Ovary (tissue), 9 donors: ENCODE measurements around the gene TSGA10. TPM values are rescaled to one million over a fixed set of nuclear protein-coding genes. Genes with fewer than 3 reads are reported as not detected.
"Not testable (repeated sequence)": the region's sequence is repeated elsewhere in the genome, so short reads cannot be mapped to it uniquely, and the experiment has no call there.

Experiments used
- DNase-seq, 5 donors: peaks; one replicate each; pipeline ENCODE4 v3.0.0-alpha.2; 2019 to 2020
- H3K27ac ChIP-seq, 2 donors: fragments of 200-600 bp; one replicate each; pipeline versions ENCODE4 v1.5.1 to v1.8.0; 2019 to 2022
- H3K27me3 ChIP-seq: fragments of 200-600 bp; one replicate; pipeline ENCODE4 v1.8.0; 2022
- H3K36me3 ChIP-seq: fragments of 200-600 bp; sonication (generic); one replicate; pipeline ENCODE4 v1.5.1; 2019
- H3K4me1 ChIP-seq: one replicate; pipeline ENCODE4 v1.8.1; 2013; ENCODE audit warnings: mild to moderate bottlenecking, moderate library complexity; ENCODE audit not compliant: insufficient read depth
- H3K4me3 ChIP-seq: fragments of 200-600 bp; sonication (generic); one replicate; pipeline ENCODE4 v1.5.1; 2017
- H3K9me3 ChIP-seq, 2 donors: fragments of 200-600 bp in 1 of 2; sonication (generic) in 1 of 2; one replicate each; pipeline versions ENCODE4 v1.5.1 to v1.8.1; 2013 to 2019; ENCODE audit warnings: mild to moderate bottlenecking in 1 of 2, moderate library complexity in 1 of 2
- CTCF ChIP-seq, 3 donors: fragments of 450-650 bp in 2 of 3; fragments of 200-600 bp in 1 of 3; IDR thresholded peaks; one replicate each; pipeline versions ENCODE4 v1.5.1 to v1.8.0; 2016 to 2022; ENCODE audit warnings: antibody characterized with exemption in 3 of 3, mild to moderate bottlenecking in 1 of 3
- EP300 ChIP-seq: sonication (generic); formaldehyde crosslinking; IDR thresholded peaks from one replicate; pipeline ENCODE4 v1.6.1; 2017; ENCODE audit warnings: antibody characterized with exemption
- POLR2A ChIP-seq: fragments of 450-650 bp; IDR thresholded peaks from one replicate; pipeline ENCODE4 v1.6.1; 2017; ENCODE audit warnings: antibody characterized with exemption, mild to moderate bottlenecking, moderate library complexity
- WGBS, 3 donors: extraction: QIAGEN DNeasy Blood & Tissue Kit in 1 of 3; methylation state at CpG; one replicate each; pipeline versions ENCODE4 v1.1.5 to v1.1.7; 2013 to 2017; 5-methylcytosine and 5-hydroxymethylcytosine counted together
- intact Hi-C, 4 donors: fragments of 100-400 bp; cut with DNase I; formaldehyde crosslinking; loops; one replicate each; pipeline versions ENCODE4 v1.11.0 to v1.15.1; 2022 to 2023
- polyA plus RNA-seq, 2 donors: library from polyadenylated mRNA; stranded (reverse); fragments of 200-250 nt in 1 of 2; fragments of 350-450 nt in 1 of 2; fragmentation: Illumina TruSeq in 1 of 2; extraction: RNeasy Lipid Tissue Mini Kit (QIAGEN cat#74804) in 1 of 2; gene quantifications; one replicate each; pipeline ENCODE4 v1.2.3, GENCODE V29; 2013 to 2014
- total RNA-seq, 7 donors: library from RNA; depleted of rRNA in 2 of 7; stranded (reverse); fragments of >200 nt in 2 of 7; fragmentation: NEBNext Ultra II Directional in 3 of 7; extraction: Animal tissue kit (Norgen Biotek cat#: 25700) in 3 of 7; gene quantifications; one replicate each; pipeline versions ENCODE4 v1.1.0 to v1.2.4, GENCODE V29; 2016 to 2023
- donor health status: DM: no; HTN: no; CAD: no; lungs with moderate emphysema.
- donor health status: DM: no; HTN: no; CAD: no.
- donor health status: Bipolar disorder and iron deficiency.
- donor health status: DM: yes; HTN: yes; CAD: no.
- donor health status: DM: no; HTN: no; CAD: no.
- donor health status: DM: yes; HTN: yes; CAD: no.

The TSGA10 gene
- total and polyA plus RNA-seq, 9 donors: 1.8 to 35.5 (median 8.6) TPM

- H3K27ac ChIP-seq: no peak overlapping the region
- H3K4me3 ChIP-seq: no peak overlapping the region
- DNase-seq: no peak
- TF ChIP-seq CTCF (IDR thresholded peaks at IDR 0.05) (no peak), EP300 (no peak), POLR2A (no peak)
- intact Hi-C loops: no loop called here
- H3K36me3 ChIP-seq: no peaks in the 10 kb centered on the region
- H3K9me3 ChIP-seq: no peaks in the 10 kb centered on the region
- WGBS, 3 donors: 84 to 89% (median 86%) methylated on average over 6 of the region's 6 CpGs
- H3K27me3 ChIP-seq: no peaks in the 10 kb centered on the region
- no peaks in the 10 kb centered on the region for H3K4me1 ChIP-seq
These were observed 43.5 kb upstream of the TSGA10 start for GRCh38 chr2:99198103-99198841.

GRCh38 chr2:99192364-99192763, 37.6 kb upstream of the TSGA10 start:
- H3K4me3 ChIP-seq, H3K4me1 ChIP-seq, H3K27me3 ChIP-seq, H3K36me3 ChIP-seq, DNase-seq, H3K27ac ChIP-seq, H3K9me3 ChIP-seq, intact Hi-C loops: not testable (repeated sequence)
- WGBS, 3 donors: 96 to 99% (median 99%) methylated on average over 4 of the region's 4 CpGs

GRCh38 chr2:99190548-99190947, 35.8 kb upstream of the TSGA10 start:
- no peaks in the 10 kb centered on the region for H3K36me3 ChIP-seq
- WGBS, 3 donors: 84 to 92% (median 85%) methylated on average over 1 of the region's 1 CpG
- no peak overlapping the region for H3K27ac ChIP-seq
- no peak for TF ChIP-seq EP300
- no peak for TF ChIP-seq CTCF (IDR thresholded peaks at IDR 0.05)
- TF ChIP-seq POLR2A: no peak
- no peaks in the 10 kb centered on the region for H3K4me1 ChIP-seq
- no peaks in the 10 kb centered on the region for H3K9me3 ChIP-seq
- intact Hi-C loops: no loop called here
- no peaks in the 10 kb centered on the region for H3K27me3 ChIP-seq
- no peak for DNase-seq
- no peak overlapping the region for H3K4me3 ChIP-seq

GRCh38 chr2:99188357-99188756, 33.6 kb upstream of the TSGA10 start:
- WGBS, 3 donors: 96% methylated on average over 3 of the region's 3 CpGs
- no peaks in the 10 kb centered on the region for H3K27me3 ChIP-seq
- no peak overlapping the region for H3K4me3 ChIP-seq
- intact Hi-C loops: loop anchor here in 2 of 4 donors (10.0 kb wide), 2 partner anchors 146 to 296 kb away; partner anchors contain the start of genes EIF5B (in 2 of the 2) and TXNDC9 (in 2 of the 2)
- H3K36me3 ChIP-seq: no peaks in the 10 kb centered on the region
- H3K27ac ChIP-seq: no peak overlapping the region
- no peaks in the 10 kb centered on the region for H3K9me3 ChIP-seq
- no peaks in the 10 kb centered on the region for H3K4me1 ChIP-seq
- no peak for DNase-seq
- no peak for TF ChIP-seq CTCF (IDR thresholded peaks at IDR 0.05)
- TF ChIP-seq POLR2A: no peak
- no peak for TF ChIP-seq EP300

- Histone ChIP-seq H3K9me3 (no peaks in the 10 kb centered on the region), H3K36me3 (no peaks in the 10 kb centered on the region), H3K4me1 (peaks cover 1% of the 10 kb centered on the region), H3K27me3 (no peaks in the 10 kb centered on the region), H3K4me3 (no peak overlapping the region), H3K27ac (no peak overlapping the region)
- TF ChIP-seq POLR2A (no peak), EP300 (no peak), CTCF (IDR thresholded peaks at IDR 0.05) (no peak)
- intact Hi-C loops: loop anchor here in 2 of 4 donors (10.0 kb wide), 2 partner anchors 148 to 298 kb away; partner anchors contain the start of genes EIF5B (in 2 of the 2) and TXNDC9 (in 2 of the 2)
- no peak for DNase-seq
These were observed 32.3 kb upstream of the TSGA10 start for GRCh38 chr2:99187011-99187410.
